HTERT RPE-1 (cell line): Measurements from ENCODE around the gene SLMAP.
"Not testable (repeated sequence)": the region's sequence is repeated elsewhere in the genome, so short reads cannot be mapped to it uniquely, and the experiment has no call there.

Experiments
- in situ Hi-C: fragments of 300-500 bp; cut with MboI; formaldehyde crosslinking; loops from 4 replicates; pipeline ENCODE4 v1.14.3; 2020; ENCODE audit warnings: low sequenced_read_pairs

The SLMAP gene

GRCh38 chr3:57877116-57877515 lies 121.0 kb downstream of the SLMAP start:
- in situ Hi-C loops: no loop called here

GRCh38 chr3:57884436-57884835 lies 128.3 kb downstream of the SLMAP start:
- in situ Hi-C loops: not testable (repeated sequence)

- in situ Hi-C loops: no loop called here
These were observed 133.7 kb downstream of the SLMAP start for GRCh38 chr3:57889807-57890206.

- in situ Hi-C loops: no loop called here
These were observed 134.8 kb downstream of the SLMAP start for GRCh38 chr3:57890874-57891273.

- in situ Hi-C loops: no loop called here
These were observed 136.3 kb downstream of the SLMAP start for GRCh38 chr3:57892423-57892822.

- in situ Hi-C loops: no loop called here
These were observed 137.0 kb downstream of the SLMAP start for GRCh38 chr3:57893156-57893555.

GRCh38 chr3:57893668-57894067 lies 137.6 kb downstream of the SLMAP start:
- in situ Hi-C loops: no loop called here

- in situ Hi-C loops: no loop called here
These were observed 139.9 kb downstream of the SLMAP start for GRCh38 chr3:57896031-57896430.

GRCh38 chr3:57896691-57897090 lies 140.6 kb downstream of the SLMAP start:
- in situ Hi-C loops: no loop called here

- in situ Hi-C loops: no loop called here
These were observed 144.7 kb downstream of the SLMAP start for GRCh38 chr3:57900786-57901185.

- in situ Hi-C loops: no loop called here
These were observed 147.2 kb downstream of the SLMAP start for GRCh38 chr3:57903124-57903890.

GRCh38 chr3:57910990-57911389 lies 154.9 kb downstream of the SLMAP start:
- in situ Hi-C loops: no loop called here

- in situ Hi-C loops: no loop called here
These were observed 155.5 kb downstream of the SLMAP start for GRCh38 chr3:57911593-57911992.

- in situ Hi-C loops: no loop called here
These were observed 161.5 kb downstream of the SLMAP start for GRCh38 chr3:57917601-57918000.

GRCh38 chr3:57918123-57918837 lies 162.2 kb downstream of the SLMAP start:
- in situ Hi-C loops: no loop called here

GRCh38 chr3:57919987-57920386 lies 163.9 kb downstream of the SLMAP start:
- in situ Hi-C loops: no loop called here

- in situ Hi-C loops: no loop called here
These were observed 167.0 kb downstream of the SLMAP start for GRCh38 chr3:57923101-57923500.

- in situ Hi-C loops: no loop called here
These were observed 167.6 kb downstream of the SLMAP start for GRCh38 chr3:57923752-57924151.

GRCh38 chr3:57927166-57927565 lies 171.1 kb downstream of the SLMAP start:
- in situ Hi-C loops: no loop called here

GRCh38 chr3:57927916-57928315 lies 171.8 kb downstream of the SLMAP start:
- in situ Hi-C loops: no loop called here

- in situ Hi-C loops: no loop called here
These were observed 172.4 kb downstream of the SLMAP start for GRCh38 chr3:57928511-57928910.

- in situ Hi-C loops: no loop called here
These were observed 173.9 kb downstream of the SLMAP start for GRCh38 chr3:57929988-57930387.
